Activated CD4-positive, alpha-beta T cell treated with anti-CD3 and anti-CD28 coated beads for 4 hours (primary cell): ENCODE data around the gene ANO2.
"Not testable (repeated sequence)": the region's sequence is repeated elsewhere in the genome, so short reads cannot be mapped to it uniquely, and the experiment has no call there.

ENCODE experiments used
- DNase-seq, 2 donors: peaks; one replicate each; pipeline ENCODE4 v3.0.0-alpha.2; 2020

The ANO2 gene

GRCh38 chr12:5568325-5568981, 376.6 kb downstream of the ANO2 start:
- no peak for DNase-seq

GRCh38 chr12:5567016-5567725, 377.9 kb downstream of the ANO2 start:
- DNase-seq, result no peak

GRCh38 chr12:5565933-5566599, 379.0 kb downstream of the ANO2 start:
- DNase-seq, result no peak

DNA sequence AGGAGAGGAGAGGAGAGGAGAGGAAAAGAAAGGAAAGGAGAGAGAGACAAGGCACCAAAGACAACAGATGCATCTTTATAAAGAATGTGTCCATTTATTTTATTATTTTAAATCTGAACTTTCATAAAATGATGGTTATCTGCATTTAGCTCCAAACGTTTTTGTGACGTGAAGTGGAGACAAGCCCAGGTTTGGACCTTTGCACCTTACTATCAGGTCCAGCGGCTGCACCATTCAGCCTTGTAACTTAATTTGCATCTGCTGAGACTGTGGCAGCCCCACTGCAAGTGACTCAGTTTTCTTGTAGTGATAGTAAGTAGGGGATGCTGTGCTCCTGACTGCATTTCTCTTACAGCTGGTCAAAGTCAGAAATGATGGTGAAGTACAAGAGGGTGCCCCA, 382.5 kb downstream of the ANO2 start:
- DNase-seq, result no peak

GRCh38 chr12:5561846-5562245, 383.2 kb downstream of the ANO2 start:
- DNase-seq, result no peak

DNA sequence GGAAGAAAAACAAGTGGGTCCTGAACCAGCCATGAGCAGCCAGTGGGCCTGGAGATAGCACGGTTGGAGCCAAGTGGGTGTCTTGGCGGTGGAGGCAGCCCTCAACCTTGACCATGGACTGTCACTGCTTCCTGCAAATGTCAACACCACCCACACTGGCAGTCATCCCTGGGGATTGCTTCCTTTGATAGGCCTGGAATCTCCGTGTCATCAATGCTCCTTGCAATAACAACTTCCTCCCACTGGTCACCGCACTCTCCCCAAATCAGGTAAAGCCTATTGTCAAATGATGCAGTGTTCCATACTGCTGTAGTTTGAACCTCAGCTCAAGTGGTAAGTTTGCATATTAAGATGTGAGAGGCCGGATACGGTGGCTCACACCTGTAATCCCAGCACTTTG, 384.0 kb downstream of the ANO2 start:
- no peak for DNase-seq

DNA sequence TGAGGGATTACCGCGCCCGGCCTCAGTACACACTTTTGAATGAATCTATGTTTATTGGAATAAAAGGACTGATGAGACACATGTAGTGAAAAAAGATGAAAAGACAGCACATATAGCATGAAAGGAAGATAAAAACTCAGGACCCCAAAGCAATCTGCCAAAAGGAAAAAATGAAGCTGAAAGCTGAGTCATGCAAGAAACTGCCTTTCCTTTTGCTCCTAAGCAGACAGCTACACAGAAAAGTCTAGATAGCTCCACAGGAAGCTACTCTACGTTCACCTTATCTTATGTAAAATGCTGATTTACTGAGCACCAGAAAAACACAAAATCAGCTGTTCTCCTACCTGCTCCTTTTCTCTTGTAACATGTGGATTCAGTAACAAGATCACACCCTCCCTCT, 384.8 kb downstream of the ANO2 start:
- no peak for DNase-seq

DNA sequence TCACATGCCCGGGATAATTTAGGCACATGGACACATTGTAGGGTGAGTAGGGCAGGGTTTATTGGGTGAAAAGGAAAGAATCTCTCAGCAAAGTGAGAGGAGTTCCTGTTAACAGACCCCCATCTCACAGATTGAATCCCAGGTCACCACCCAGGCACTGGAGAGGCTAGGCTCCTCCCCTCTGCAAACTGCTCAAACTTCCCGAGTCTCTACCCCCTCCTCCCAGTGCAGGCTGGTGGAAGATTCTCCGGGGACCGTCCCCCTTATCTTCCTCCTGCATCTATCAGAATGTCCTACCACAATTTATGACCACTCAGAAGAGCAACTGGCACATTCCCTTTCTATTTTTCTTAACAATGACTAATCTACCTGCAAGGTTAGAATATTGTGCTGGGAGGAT, 387.2 kb downstream of the ANO2 start:
- DNase-seq, result no peak

GRCh38 chr12:5556946-5557673, 387.9 kb downstream of the ANO2 start:
- no peak for DNase-seq

- no peak for DNase-seq
Observed at GRCh38 chr12:5556033-5556614, 388.9 kb downstream of the ANO2 start.

DNA sequence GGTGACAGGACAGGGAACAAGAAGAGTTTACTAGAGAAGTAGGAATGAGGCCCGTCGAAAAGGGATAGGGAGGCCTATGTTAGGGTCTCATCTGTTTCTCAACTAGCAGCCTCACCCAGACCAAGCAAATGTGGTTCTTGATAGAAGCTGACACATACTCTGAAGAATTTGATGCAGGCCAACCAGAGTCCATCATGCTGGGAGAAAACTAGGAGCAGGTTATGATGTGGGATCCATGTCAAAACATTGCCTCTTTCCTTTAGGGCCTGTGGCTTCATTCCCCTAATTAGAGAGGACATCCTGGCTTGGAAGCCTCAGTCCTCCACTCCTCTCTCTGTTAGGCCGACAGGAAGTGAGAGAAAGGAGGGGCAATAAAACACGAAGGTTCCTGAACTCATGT, 390.3 kb downstream of the ANO2 start:
- DNase-seq, result no peak

DNA sequence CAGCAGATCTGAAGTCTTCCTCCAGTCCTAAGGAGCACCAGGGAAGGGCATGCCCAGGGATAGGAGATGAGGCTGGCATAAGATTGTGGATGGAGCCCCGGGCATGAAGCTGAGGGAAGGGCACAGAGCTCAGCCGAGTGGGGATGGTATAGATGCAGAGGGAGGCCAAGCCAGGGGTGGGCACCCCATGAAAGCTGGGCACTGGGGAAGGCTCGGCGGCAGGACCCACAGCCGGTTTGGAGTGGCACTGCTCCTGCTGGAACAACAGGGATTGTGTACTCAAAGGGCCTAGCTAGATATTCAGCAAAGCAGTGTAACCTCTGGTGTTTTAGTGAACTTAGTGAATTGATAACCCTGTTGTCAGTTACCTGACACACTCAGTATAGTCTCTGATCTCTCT, 396.0 kb downstream of the ANO2 start:
- no peak for DNase-seq

DNA sequence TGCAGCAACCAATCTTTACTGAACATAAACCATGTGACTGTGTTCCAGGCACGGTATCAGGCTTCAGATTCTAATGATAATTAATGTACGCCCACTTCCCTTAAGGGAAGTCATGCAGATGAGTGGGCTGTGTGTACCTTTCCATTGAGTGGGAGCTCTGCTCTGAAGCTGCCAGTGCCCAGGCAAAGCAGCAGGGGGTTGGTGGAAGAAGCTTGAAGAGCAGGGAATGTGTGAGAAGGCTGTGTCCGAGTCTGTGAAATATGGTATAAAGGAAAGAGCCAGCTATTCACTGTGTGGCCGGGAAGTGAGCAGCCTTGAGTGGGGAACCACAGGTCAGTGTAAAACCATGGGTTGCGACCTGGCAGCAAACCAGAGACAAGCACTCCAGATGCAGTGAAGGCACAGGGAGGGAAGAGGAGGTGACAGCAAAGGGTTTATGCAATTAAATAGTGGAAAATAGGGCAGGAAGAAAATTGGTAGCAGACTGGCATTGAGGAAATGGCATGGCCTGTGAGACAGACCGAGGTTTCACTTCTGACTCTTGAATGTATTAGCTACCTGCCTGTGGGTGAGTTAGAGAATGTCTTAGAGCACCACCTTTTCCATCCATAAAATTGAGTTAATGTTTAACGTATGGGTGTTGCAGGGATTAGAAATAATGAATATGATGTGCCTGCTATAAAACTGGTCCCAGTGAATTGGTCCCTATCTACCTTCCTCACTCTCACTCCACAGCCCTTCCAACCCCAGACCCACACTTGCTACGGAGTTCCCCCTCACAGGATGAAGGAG, 396.7 kb downstream of the ANO2 start:
- no peak for DNase-seq

DNA sequence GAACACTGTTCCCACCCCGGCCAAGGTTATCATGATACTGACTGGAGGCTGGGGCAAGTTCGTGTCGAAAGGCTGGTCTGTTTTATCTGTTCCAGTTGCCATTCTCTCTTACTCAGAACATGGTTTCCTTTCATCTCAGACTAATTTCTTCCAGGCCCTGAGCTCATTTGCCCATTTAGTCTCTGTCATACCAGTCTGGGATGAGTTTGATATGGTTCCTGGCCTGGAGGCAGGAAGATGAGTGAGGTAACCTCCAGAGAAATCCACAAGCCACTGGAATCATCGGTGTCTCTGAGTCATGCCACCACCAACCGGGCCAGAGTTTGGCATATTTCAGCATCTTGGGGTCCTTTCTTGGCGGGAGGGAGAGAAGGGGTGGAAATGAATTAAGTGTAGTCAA, 398.4 kb downstream of the ANO2 start:
- no peak for DNase-seq

- DNase-seq, result no peak
Observed at GRCh38 chr12:5537771-5538170, 407.3 kb downstream of the ANO2 start.

- DNase-seq, result not testable (repeated sequence)
Observed at GRCh38 chr12:5537026-5537615, 407.9 kb downstream of the ANO2 start.

- no peak for DNase-seq
Observed at GRCh38 chr12:5535541-5535940, 409.5 kb downstream of the ANO2 start.

- no peak for DNase-seq
Observed at GRCh38 chr12:5534426-5535199, 410.4 kb downstream of the ANO2 start.

DNA sequence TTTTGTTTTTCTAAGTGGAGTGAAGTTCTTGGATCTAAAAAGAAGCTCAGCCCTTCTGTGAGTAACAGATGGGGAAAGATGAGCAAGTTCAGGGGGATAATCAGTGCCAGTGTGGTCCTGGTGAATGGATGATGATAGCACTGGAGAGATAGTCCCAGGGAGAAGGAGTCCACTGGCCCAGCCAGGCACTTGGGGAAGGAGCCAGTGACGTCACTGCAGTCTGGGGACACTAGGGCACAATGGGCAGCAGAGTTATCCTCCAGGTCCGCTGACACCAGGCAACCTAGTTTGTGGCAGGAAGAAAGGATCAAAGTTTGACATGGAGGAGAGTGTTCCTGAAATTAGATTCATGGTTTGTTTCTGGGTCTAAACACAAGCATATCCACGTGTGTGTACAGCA, 411.7 kb downstream of the ANO2 start:
- no peak for DNase-seq

DNA sequence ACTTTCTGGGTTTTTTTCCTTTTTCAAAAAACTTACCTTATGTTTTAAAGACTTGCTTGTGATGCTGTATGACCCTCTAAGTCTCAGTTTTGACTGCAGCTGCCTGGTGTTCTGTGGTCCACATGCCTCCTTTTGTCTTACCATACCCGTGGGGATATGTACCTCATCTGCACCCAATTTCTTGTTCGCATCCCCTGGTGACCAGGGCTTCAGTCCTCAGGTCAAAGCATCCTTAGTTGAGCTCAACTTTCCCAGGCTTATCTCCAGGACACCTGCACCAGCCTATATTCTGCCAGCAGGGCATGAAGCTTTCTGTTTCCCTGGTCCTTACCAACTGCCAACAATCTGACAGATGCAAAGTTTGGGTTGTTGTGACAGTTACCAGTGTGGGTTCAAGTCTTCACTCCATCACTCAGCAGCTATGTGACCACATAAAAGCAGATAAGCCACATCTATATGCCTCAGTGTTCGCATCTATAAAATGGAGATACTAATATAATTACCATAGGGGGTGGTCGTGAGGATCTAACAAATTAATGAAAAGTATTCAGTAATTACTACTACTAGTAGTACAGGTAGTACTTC, 419.2 kb downstream of the ANO2 start:
- no peak for DNase-seq
